Middle frontal gyrus (tissue), 1 donor: ENCODE data around the gene IL17RE.

Experiments
- DNase-seq: peaks from one replicate; pipeline ENCODE4 v3.0.0-alpha.2; 2015; ENCODE audit warnings: low spot score; ENCODE audit errors: extremely low spot score

IL17RE gene

DNA sequence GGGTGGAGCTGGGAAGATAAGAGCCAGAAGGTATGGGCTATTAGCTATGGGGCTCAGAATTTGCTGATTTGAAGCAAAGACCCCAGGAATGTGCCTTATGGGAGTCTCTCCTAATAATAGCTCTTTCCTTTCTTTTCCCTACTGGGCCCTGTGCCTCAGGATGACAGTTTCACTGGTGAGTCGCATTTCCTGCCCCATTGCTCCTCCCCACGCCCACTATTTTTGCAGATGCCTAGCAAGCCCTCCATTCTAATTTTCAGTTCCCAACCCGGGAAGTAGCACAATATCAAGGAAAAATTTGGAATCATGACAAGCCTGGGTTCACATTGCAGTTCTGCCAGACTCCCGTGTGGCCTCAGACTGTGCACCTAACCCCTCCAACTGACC is 583 bp downstream of the IL17RE start:
- no peak for DNase-seq

DNA sequence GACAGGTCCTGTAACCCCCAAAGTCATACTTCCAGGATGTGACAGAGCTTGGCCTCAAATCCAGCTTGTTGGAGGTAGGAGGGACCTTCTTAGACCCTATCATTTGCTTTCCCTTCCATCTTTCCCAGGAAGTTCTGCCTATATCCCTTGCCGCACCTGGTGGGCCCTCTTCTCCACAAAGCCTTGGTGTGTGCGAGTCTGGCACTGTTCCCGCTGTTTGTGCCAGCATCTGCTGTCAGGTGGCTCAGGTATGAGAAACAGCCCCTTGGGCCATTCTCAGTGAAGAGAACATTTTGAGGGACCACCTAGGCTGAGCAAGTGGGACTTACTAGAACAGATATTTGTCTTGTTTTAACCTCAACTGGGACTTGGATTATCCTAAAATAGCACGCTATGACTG is 1.3 kb downstream of the IL17RE start:
- DNase-seq, result no peak

DNA sequence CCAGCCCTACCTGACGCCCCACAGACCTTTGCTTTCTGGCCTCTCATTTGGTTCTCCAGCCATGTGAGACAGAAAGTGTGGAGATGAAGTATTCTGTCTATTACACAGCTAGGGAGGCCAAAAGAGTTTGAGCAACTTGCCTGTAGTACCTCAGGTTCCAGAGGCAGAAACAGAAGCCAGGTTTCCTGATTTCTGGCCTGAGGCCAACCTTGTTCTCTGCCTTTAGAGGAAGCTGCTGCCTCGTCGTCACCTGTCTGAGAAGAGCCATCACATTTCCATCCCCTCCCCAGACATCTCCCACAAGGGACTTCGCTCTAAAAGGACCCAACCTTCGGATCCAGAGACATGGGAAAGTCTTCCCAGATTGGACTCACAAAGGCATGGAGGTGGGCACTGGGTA is 3.8 kb downstream of the IL17RE start:
- no peak for DNase-seq

DNA sequence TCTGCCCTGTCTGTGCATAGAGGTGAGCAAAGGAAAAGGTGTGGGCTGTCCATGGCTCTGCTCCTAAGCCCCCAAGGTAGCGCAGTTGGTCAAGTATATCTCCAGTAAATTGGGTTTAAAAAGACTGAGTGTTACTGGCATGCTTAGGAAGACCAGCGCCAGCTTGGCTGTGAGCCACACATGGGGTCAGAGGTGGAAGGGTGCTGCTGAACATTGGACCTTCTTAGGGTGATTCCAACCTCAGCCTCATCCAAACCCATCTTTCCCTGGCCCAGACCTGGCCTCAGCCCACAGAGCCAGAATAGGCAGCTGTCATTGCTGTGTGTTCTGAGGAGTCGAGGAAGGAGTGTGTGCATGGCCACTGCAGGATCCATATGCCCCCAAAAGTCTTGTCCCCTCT is 5.6 kb downstream of the IL17RE start:
- no peak for DNase-seq

DNA sequence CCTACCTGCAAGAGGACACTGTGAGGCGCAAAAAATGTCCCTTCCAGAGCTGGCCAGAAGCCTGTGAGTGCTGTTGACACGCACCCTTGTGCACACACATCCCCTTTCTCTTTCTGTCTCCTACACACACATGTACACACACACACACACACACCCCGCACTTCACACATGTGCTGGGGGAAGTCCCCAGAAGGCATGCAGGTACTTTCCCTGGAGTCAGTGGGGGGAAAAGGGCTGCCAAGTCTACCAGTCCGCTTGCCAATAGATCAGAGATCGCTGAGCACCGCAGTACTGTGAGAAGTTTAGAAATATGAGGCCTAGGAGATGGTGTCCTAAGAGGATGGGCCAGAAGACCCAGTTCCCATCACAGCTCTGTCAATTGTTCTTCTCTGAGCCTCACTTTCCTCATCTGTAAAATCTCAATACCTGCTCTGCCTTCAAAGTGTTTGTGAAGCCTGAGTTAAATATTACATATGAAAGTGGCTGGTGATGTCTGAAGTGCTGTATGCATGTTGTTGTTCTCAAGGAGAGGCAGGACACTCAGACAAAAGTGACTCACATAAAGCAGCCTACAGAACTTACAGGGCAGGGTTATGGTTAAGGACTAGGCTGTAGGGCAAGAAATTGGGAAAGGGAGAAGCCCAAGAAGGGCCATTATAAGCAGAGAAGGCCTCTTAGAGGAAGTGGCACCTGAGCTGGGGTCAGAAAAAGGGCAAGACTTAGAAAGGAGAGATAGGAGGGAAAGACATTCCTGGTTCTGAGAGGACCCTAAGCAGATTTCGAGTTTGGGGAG is 6.8 kb downstream of the IL17RE start:
- no peak for DNase-seq

DNA sequence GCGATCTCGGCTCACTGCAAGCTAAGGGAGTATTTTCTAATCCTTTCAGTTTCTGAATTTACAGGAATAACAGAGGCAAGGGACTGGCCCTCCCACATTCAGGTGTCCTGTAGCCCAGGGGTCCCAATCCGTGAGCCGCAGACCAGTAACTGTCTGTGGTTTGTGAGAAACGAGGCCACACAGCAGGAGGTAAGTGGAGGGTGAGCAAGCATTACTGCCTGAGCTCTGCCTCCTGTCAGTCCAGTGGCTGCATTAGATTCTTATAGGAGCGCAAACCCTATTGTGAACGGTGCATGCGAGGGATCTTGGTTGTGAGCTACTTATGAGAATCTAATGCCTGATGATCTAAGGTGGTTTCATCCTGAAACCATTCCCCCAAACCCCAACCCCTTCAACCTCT is 9.2 kb downstream of the IL17RE start:
- DNase-seq, result no peak

DNA sequence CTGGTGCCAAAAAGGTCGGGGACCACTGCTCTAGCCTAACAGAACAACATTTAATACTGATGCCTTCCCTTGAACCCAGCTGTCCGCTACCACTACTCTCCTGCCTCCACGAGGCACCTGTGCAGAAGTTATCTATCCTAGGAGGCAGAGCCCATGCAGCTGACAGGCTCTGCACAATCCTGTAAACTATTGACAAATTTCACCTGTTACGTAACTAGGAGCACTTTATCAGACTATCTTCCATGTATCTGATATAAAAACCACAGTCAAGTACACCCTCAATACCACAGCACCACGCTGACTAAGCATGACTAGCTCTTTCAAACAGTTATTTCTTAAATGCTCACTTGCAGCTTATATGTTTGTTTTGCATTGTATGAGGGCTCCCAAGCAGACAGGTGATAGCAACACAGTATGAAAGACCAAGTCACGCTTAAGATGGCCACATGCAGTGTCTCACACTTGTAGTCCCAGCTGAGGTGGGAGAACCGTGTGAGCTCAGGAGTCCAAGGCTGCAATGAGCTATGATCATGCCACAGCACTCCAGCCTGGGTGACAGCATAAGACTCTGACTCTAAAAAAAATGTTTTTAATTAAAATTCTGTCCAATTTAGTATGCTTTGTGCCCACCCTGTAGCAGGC is 9.8 kb downstream of the IL17RE start:
- DNase-seq, result no peak

DNA sequence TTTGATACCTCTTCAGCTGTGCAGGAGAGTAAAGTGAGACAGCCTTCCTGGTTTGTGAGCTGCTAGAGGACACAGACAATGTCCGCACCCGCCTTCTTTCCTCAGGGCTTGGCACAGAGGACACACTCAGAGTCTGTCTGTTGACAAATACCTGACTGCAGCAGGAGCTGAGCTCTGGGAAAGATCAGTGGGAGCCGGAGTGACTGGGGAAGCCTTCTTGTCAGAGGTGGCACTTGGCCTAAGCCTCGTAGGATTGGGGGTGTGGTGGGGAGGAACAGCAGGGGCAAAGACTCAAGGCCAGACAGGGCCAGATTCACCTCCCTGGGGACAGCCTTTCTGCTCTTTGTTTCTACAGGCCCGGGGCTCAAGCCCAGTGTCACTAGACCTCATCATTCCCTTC is 11.0 kb downstream of the IL17RE start:
- DNase-seq, result no peak

DNA sequence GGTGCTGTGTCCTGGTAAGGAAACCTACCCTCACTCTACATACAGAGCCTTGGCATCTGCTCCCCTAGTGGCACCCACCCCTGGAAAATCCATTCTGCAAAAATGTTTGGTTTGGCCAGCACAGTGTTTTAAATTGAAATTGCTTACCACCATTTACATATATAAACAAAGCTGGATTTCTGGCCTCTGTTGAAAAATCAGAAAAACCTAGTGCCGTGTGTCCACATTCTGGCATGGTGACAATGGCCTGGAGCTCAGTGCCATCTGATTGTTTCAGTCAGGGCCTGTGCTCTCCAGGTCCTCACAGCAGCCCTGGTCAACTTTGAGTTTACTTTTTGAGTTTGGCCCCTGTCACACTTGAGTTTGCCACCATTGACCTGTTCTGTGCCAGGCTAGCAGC is 11.4 kb downstream of the IL17RE start:
- no peak for DNase-seq

DNA sequence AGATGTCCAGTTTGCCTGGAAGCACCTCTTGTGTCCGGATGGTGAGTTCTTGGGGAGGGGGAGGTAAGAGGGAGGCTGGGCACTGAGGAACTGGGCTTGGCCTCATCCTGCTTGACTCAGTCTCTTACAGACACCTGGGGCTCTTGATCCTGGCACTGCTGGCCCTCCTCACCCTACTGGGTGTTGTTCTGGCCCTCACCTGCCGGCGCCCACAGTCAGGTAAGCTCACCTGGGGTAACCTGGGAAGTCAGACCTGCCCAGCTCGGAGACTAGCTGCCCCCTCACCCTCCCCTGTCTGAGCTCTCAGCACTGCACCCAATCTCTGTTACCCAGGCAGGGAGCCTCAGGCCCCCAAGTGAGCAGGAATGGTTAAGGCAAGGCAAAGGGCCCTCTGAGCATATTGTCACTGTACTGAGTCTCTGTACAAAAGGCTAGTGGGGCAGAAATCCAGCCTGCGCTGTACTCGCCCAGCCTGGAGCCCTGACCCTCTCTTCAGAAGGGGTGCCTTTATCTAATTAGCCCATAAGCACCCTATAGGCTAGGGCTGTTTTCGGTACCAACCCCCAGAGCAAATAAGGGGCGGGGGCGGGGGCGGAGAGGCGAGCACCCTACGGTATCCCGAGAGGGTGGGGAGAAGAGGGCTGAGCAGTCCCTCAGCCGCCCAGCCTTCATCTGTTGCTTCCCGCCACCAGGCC is 12.1 kb downstream of the IL17RE start:
- DNase-seq, result no peak

DNA sequence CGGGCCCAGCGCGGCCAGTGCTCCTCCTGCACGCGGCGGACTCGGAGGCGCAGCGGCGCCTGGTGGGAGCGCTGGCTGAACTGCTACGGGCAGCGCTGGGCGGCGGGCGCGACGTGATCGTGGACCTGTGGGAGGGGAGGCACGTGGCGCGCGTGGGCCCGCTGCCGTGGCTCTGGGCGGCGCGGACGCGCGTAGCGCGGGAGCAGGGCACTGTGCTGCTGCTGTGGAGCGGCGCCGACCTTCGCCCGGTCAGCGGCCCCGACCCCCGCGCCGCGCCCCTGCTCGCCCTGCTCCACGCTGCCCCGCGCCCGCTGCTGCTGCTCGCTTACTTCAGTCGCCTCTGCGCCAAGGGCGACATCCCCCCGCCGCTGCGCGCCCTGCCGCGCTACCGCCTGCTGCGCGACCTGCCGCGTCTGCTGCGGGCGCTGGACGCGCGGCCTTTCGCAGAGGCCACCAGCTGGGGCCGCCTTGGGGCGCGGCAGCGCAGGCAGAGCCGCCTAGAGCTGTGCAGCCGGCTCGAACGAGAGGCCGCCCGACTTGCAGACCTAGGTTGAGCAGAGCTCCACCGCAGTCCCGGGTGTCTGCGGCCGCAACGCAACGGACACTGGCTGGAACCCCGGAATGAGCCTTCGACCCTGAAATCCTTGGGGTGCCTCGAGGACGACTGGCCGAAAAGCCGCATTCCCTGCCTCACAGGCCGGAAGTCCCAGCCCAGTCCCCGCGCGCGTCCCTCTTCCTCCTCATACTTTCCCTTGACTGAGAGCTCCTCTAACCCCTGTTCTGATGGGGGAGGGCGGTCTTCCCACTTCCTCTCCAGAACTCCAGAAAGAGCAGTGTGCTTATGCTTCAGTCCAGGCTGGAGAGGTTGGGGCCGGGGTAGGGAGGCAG is 12.8 kb downstream of the IL17RE start:
- no peak for DNase-seq

DNA sequence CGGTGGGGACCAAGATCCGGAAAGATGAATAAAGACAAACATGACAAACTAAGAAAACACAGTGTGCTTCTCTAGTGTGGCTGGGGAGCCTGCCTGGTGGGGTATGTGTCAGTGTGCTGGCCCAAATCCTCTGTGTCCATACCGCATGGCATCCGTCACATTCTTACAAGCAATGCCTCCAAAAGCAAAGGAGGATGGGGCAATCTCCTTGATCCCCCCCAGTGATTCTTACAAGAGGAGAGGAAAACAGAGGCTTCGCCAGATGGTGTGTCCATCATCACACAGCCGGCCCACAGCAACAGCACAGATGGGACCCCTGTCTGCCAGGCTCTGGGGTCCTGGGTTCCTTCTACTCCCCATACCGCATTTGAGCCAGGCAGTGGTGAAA is 13.7 kb downstream of the IL17RE start:
- DNase-seq, result no peak

DNA sequence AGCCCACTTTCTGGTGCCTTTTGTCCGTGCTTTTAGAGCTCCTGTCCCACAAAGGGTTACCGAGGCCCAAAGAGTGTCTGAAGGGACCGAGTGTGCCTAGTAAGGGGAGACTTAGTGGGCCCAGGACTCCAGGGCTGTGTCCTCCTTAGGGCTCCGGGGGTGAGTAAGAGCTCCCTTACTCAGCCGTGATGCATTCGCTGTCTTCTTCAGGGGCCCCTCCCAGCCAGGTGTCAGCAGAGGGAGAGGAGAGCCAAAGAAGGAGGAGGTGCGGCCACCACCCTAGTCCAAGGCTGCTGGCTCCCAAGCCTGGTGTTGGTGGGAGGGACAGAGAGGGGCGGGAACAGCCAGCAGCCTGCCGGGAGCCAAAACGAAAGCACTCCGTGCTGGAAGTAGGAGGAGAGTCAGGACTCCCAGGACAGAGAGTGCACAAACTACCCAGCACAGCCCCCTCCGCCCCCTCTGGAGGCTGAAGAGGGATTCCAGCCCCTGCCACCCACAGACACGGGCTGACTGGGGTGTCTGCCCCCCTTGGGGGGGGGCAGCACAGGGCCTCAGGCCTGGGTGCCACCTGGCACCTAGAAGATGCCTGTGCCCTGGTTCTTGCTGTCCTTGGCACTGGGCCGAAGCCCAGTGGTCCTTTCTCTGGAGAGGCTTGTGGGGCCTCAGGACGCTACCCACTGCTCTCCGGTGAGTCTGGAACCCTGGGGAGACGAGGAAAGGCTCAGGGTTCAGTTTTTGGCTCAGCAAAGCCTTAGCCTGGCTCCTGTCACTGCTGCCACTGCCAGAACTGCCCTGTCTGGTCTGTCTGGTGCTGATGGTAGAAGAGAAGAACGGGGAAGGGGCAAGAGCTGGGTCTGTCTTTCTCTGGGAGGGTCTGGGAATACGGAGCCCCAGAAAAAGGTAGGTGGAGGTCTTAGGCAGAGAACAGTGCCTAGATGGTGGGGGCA is 14.4 kb downstream of the IL17RE start, which contains the start of gene IL17RC:
Gene IL17RC, plus strand, starts transcription at position 365 of the 947 bp plus-strand sequence. Its CDS starts 218 bp downstream, at position 583.
- DNase-seq, result no peak

DNA sequence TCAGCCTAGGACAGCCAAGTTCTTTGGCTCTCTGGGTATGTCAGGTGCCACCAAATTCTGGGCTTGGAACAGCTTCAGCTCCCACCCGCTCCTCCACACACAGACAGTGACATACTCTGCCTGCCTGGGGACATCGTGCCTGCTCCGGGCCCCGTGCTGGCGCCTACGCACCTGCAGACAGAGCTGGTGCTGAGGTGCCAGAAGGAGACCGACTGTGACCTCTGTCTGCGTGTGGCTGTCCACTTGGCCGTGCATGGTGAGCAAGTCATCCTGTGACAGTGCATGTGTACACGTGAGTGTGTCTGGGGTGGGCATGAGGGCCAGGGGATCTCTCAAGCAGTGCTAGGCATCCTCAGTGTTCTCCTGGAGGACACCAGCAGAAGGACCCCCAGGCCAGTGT is 15.2 kb downstream of the IL17RE start:
- DNase-seq, result no peak

DNA sequence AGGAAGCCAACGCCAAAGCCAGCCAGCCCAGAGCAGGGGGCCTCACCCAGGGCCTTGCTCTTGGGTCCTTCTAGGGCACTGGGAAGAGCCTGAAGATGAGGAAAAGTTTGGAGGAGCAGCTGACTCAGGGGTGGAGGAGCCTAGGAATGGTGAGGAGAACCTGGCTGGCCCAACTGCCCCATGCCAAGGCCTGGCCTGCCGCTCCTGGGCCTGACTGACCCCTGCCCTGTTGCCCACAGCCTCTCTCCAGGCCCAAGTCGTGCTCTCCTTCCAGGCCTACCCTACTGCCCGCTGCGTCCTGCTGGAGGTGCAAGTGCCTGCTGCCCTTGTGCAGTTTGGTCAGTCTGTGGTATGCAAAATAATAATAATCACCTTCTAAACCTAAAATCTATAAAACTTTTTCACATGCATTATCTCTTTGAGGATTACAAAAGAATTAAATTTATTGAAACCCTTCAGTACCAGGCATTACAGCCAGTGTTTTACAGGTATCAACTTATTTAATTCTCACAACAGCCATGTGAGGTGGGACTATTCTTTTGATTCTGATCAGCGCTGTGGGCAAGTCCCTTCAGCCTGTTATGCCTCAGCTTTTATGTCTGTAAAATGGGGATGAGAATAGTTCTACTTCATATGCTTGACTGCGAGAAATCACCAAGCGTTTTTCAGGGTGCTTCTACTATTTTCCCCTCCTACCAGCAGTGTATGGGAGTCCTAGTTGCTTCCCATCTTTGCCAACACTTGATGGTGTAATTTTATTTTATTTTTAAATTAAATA is 15.8 kb downstream of the IL17RE start:
- no peak for DNase-seq

DNA sequence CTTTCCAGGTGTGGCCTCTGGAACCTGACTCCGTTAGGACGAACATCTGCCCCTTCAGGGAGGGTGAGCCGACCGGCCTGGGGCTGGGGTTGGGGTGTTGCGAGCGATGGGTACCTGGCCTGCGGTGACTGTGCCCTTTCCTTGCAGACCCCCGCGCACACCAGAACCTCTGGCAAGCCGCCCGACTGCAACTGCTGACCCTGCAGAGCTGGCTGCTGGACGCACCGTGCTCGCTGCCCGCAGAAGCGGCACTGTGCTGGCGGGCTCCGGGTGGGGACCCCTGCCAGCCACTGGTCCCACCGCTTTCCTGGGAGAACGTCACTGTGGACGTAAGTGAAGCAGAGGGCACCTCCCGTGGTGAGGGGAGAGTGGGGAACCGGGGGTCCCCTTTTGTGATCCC is 25.5 kb downstream of the IL17RE start:
- DNase-seq, result no peak

DNA sequence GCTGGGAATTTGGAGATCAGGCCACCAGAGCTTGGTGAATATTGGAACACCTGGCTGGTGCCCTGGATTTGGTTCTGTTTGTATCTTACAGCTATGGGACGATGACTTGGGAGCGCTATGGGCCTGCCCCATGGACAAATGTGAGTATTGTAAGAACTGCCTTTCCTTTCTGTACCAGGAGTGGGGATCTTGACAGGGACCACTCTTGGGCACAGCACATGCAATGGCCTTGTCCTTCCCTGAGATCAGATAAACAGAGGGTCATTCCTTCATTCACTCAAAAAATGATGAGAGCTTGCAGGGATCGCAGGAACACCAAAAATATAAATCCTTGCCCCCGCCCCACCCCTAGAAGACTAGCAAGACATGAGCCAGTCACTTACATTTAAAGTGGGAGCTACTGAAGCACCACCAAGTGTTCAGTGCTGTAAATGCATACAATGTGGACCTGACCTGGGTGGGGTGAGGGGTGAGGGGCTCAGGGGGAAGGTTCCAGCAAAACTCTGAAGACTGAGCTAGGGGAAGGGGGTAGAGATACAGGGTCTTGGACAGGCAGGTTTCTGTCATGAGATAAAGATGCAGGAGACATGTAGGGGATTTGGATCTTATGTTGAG is 28.3 kb downstream of the IL17RE start:
- DNase-seq, result no peak

DNA sequence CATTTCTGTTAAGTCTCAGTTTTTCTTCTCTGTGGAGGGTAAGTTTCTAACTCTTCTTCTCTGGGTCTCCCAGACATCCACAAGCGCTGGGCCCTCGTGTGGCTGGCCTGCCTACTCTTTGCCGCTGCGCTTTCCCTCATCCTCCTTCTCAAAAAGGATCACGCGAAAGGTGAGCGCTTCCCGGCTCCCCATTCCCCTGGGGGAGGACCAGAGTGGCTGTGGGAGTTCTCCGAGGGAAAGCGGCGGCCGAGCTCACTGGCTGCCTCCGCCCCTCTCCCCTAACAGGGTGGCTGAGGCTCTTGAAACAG is 29.8 kb downstream of the IL17RE start:
- DNase-seq, result no peak

DNA sequence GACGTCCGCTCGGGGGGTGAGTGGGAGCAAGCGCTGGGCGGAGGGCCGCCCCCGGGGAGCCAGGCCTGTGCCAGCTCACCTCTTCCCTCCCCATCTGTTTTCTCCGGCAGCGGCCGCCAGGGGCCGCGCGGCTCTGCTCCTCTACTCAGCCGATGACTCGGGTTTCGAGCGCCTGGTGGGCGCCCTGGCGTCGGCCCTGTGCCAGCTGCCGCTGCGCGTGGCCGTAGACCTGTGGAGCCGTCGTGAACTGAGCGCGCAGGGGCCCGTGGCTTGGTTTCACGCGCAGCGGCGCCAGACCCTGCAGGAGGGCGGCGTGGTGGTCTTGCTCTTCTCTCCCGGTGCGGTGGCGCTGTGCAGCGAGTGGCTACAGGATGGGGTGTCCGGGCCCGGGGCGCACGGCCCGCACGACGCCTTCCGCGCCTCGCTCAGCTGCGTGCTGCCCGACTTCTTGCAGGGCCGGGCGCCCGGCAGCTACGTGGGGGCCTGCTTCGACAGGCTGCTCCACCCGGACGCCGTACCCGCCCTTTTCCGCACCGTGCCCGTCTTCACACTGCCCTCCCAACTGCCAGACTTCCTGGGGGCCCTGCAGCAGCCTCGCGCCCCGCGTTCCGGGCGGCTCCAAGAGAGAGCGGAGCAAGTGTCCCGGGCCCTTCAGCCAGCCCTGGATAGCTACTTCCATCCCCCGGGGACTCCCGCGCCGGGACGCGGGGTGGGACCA is 30.4 kb downstream of the IL17RE start:
- DNase-seq, result no peak
